Measurements from ENCODE around the gene DIDO1.
"Not testable (repeated sequence)": the region's sequence is repeated elsewhere in the genome, so short reads cannot be mapped to it uniquely, and the experiment has no call there.

The DIDO1 gene

GRCh38 chr20:62852196-62852595 is 74.1 kb downstream of the DIDO1 start:
- Histone ChIP-seq H3K79me2 (ENCODE audit: insufficient read depth, low read depth) (no peaks in the 10 kb centered on the region), H3K9ac (no peak overlapping the region), H2AFZ (ENCODE audit: low read depth) (no peak overlapping the region), H3K4me1 (ENCODE audit: low read depth, poor library complexity, severe bottlenecking) (no peaks in the 10 kb centered on the region), H3K4me2 (no peak overlapping the region), H3K36me3 (ENCODE audit: insufficient read depth) (no peaks in the 10 kb centered on the region), H3K4me3 (IDR thresholded peaks at IDR 0.05; ENCODE audit: insufficient read depth, low read depth, low read length) (no peak overlapping the region), H4K20me1 (ENCODE audit: insufficient read depth) (no peaks in the 10 kb centered on the region), H3K27me3 (ENCODE audit: insufficient read depth, low read depth) (no peaks in the 10 kb centered on the region), H3K27ac (no peak overlapping the region)
- TF ChIP-seq, protein P1, sequence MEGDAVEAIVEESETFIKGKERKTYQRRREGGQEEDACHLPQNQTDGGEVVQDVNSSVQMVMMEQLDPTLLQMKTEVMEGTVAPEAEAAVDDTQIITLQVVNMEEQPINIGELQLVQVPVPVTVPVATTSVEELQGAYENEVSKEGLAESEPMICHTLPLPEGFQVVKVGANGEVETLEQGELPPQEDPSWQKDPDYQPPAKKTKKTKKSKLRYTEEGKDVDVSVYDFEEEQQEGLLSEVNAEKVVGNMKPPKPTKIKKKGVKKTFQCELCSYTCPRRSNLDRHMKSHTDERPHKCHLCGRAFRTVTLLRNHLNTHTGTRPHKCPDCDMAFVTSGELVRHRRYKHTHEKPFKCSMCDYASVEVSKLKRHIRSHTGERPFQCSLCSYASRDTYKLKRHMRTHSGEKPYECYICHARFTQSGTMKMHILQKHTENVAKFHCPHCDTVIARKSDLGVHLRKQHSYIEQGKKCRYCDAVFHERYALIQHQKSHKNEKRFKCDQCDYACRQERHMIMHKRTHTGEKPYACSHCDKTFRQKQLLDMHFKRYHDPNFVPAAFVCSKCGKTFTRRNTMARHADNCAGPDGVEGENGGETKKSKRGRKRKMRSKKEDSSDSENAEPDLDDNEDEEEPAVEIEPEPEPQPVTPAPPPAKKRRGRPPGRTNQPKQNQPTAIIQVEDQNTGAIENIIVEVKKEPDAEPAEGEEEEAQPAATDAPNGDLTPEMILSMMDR (conservative IDR thresholded peaks at IDR 0.05; ENCODE audit: low read depth, low read length), result no peak

DNA sequence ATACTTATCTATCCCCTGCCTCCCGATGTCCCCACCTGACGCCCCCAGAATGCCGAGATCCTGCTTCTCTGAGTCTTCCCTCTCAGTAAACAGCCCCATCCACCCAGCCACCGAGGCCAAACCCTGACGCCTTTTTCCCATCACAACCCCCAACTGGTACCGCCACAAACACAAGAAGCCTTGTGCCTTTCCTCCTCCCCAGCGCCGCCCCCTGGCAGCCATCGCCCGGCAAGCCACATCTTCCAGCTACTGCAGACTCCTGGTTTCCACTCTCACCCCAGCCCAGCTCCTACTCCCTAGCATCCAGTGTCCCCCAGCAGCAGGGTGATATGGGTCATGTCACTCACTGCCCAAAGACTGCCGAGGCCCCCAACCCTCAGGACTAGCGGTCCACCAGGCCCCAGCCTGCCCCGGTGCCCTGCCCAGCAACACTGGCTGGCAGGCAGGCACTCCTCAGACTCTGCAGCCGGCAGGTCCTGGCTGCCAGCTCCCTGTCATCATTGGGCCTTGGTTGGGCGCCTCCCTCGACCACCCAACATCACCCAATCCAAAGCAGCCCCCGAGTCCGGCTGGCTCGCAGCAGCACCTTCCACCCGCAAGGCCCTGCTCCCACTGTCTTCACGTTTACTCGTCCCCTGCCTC is 75.9 kb downstream of the DIDO1 start:
- H3K9ac ChIP-seq, result no peak overlapping the region
- TF ChIP-seq, protein P1 (conservative IDR thresholded peaks at IDR 0.05; ENCODE audit: low read depth, low read length), result no peak
- H3K27ac ChIP-seq, result no peak overlapping the region
- no peaks in the 10 kb centered on the region for H3K79me2 ChIP-seq (ENCODE audit: insufficient read depth, low read depth)
- no peak overlapping the region for H3K4me2 ChIP-seq
- H3K4me1 ChIP-seq (ENCODE audit: low read depth, poor library complexity, severe bottlenecking), result no peaks in the 10 kb centered on the region
- no peaks in the 10 kb centered on the region for H4K20me1 ChIP-seq (ENCODE audit: insufficient read depth)
- no peak overlapping the region for H2AFZ ChIP-seq (ENCODE audit: low read depth)
- no peak overlapping the region for H3K4me3 ChIP-seq (IDR thresholded peaks at IDR 0.05; ENCODE audit: insufficient read depth, low read depth, low read length)
- H3K36me3 ChIP-seq (ENCODE audit: insufficient read depth), result no peaks in the 10 kb centered on the region; the same call in 1 of the 2 replicates
- H3K27me3 ChIP-seq (ENCODE audit: insufficient read depth, low read depth), result no peaks in the 10 kb centered on the region

DNA sequence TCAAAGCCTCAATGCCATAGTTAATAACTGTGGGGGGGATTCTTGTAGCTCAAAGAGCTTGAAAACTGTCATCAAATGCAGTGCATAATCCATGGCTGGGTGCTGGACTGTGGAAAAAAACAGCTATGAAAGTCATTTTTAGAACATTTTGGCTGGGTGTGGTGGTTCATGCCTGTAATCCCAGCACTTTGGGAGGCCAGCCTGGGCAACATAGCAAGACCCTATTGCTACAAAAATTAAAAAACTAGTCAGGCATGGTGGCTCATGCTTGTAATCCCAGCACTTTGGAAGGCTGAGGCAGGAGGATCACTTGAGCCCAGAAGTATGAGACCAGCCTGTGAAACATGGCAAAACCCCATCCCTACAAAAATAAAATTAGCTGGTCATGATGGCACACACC is 76.9 kb downstream of the DIDO1 start:
- Histone ChIP-seq H3K27ac (no peak overlapping the region), H3K4me1 (ENCODE audit: low read depth, poor library complexity, severe bottlenecking) (no peaks in the 10 kb centered on the region), H3K36me3 (ENCODE audit: insufficient read depth) (no peaks in the 10 kb centered on the region; the same call in 1 of the 2 replicates), H3K27me3 (ENCODE audit: insufficient read depth, low read depth) (no peaks in the 10 kb centered on the region), H3K79me2 (ENCODE audit: insufficient read depth, low read depth) (no peaks in the 10 kb centered on the region), H3K4me2 (no peak overlapping the region), H3K4me3 (IDR thresholded peaks at IDR 0.05; ENCODE audit: insufficient read depth, low read depth, low read length) (no peak overlapping the region), H4K20me1 (ENCODE audit: insufficient read depth) (no peaks in the 10 kb centered on the region), H2AFZ (ENCODE audit: low read depth) (no peak overlapping the region), H3K9ac (no peak overlapping the region)
- TF ChIP-seq, protein P1 (conservative IDR thresholded peaks at IDR 0.05; ENCODE audit: low read depth, low read length), result no peak

DNA sequence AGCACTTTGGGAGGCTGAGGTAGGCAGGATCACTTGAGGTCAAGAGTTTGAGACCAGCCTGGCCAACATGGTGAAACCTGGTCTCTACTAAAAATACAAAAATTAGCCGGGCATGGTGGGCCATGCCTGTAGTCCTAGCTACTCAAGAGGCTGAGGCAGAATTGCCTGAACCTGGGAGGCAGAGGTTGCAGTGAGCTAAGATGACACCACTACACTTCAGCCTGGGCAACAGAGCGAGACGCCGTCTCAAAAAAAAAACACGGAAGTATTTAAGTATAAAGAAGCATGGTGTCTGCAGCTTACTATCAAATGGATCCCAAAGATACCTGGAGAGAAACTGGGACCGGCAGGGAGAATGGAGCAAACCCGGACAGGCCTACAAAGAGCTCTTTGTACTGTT is 77.4 kb downstream of the DIDO1 start:
- H3K4me1 ChIP-seq (ENCODE audit: low read depth, poor library complexity, severe bottlenecking); H3K79me2 ChIP-seq (ENCODE audit: insufficient read depth, low read depth); H3K36me3 ChIP-seq (ENCODE audit: insufficient read depth): not testable (repeated sequence)

DNA sequence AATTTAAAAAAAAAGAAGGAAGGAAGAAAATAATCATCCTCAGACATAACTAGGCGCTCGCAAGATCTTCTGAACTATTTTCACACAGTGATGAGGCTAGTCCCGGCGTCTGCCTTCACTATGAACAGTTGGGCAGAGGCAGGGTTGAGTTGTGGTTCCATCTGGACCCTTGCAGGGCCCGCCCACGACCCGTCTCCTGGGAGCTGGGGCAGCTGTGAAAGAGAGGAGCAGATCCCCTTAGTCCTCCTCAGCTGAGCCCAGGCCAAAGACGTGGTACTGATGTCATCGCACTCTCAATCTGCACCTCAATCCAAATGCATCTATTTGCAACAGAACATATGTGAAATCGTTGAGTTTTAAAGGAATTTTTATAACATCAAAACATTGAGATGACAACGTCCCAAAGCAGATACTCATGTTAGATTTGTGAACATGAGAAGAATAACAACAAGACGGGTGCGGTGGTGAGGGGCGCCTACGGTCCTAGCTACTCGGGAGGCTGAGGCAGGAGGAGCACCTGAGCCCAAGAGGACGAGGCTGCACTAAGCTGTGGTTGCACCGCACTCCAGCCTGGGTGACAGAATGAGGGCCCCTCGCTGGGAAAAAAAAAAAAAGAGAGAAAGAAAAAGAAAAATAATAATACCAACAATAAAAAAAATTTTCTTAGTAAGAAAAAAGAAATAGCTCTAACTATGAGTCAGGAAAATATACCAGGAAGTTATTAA is 80.0 kb downstream of the DIDO1 start:
- H3K9ac ChIP-seq, result no peak overlapping the region
- no peak overlapping the region for H3K4me3 ChIP-seq (IDR thresholded peaks at IDR 0.05; ENCODE audit: insufficient read depth, low read depth, low read length)
- H3K4me2 ChIP-seq, result no peak overlapping the region
- TF ChIP-seq, protein P1 (conservative IDR thresholded peaks at IDR 0.05; ENCODE audit: low read depth, low read length), result no peak
- H3K4me1 ChIP-seq (ENCODE audit: low read depth, poor library complexity, severe bottlenecking), result no peaks in the 10 kb centered on the region
- H4K20me1 ChIP-seq (ENCODE audit: insufficient read depth), result no peaks in the 10 kb centered on the region
- H2AFZ ChIP-seq (ENCODE audit: low read depth), result no peak overlapping the region
- H3K27me3 ChIP-seq (ENCODE audit: insufficient read depth, low read depth), result no peaks in the 10 kb centered on the region
- no peaks in the 10 kb centered on the region for H3K79me2 ChIP-seq (ENCODE audit: insufficient read depth, low read depth)
- H3K36me3 ChIP-seq (ENCODE audit: insufficient read depth), result no peaks in the 10 kb centered on the region; the same call in 1 of the 2 replicates
- no peak overlapping the region for H3K27ac ChIP-seq

More for the DNA sequence above, 77.4 kb downstream of the DIDO1 start:
- not testable (repeated sequence) for H3K4me3 ChIP-seq (IDR thresholded peaks at IDR 0.05; ENCODE audit: insufficient read depth, low read depth, low read length); H4K20me1 ChIP-seq (ENCODE audit: insufficient read depth); H3K9ac ChIP-seq; H3K27ac ChIP-seq; H2AFZ ChIP-seq (ENCODE audit: low read depth); H3K27me3 ChIP-seq (ENCODE audit: insufficient read depth, low read depth); H3K4me2 ChIP-seq
